Kidney epithelial cell (primary cell): ENCODE data around the gene GLDN. TPM values are rescaled to one million over a fixed set of nuclear protein-coding genes. Genes with fewer than 3 reads are reported as not detected.
"Not testable (repeated sequence)": the region's sequence is repeated elsewhere in the genome, so short reads cannot be mapped to it uniquely, and the experiment has no call there.

Experiments used
- DNase-seq: peaks from one replicate; pipeline ENCODE4 v3.0.0-alpha.2; 2010; ENCODE audit warnings: low read depth
- H3K27me3 ChIP-seq: 2 replicates; pipeline ENCODE4 v1.6.0; 2011; ENCODE audit warnings: low read length; ENCODE audit not compliant: control insufficient read depth, insufficient read depth
- H3K36me3 ChIP-seq: 2 replicates; pipeline ENCODE4 v1.5.1; 2011; ENCODE audit warnings: low read length; ENCODE audit not compliant: control insufficient read depth, insufficient read depth
- H3K4me3 ChIP-seq: 2 replicates; pipeline ENCODE4 v1.5.1; 2011; ENCODE audit warnings: low read depth, mild to moderate bottlenecking, control low read depth, low read length
- CTCF ChIP-seq: IDR thresholded peaks from 2 replicates; pipeline ENCODE4 v1.5.1; 2011; ENCODE audit warnings: mild to moderate bottlenecking, moderate library complexity, low read length, control low read depth, inconsistent platforms; ENCODE audit not compliant: insufficient read depth, poor library complexity, severe bottlenecking
- total RNA-seq: library from RNA; depleted of rRNA; stranded (reverse); fragments of >200 nt; gene quantifications from 2 replicates; pipeline ENCODE4 v1.2.3, GENCODE V29; 2015

Gene GLDN
- total RNA-seq, 1 donor from 2014 or later: not detected

DNA sequence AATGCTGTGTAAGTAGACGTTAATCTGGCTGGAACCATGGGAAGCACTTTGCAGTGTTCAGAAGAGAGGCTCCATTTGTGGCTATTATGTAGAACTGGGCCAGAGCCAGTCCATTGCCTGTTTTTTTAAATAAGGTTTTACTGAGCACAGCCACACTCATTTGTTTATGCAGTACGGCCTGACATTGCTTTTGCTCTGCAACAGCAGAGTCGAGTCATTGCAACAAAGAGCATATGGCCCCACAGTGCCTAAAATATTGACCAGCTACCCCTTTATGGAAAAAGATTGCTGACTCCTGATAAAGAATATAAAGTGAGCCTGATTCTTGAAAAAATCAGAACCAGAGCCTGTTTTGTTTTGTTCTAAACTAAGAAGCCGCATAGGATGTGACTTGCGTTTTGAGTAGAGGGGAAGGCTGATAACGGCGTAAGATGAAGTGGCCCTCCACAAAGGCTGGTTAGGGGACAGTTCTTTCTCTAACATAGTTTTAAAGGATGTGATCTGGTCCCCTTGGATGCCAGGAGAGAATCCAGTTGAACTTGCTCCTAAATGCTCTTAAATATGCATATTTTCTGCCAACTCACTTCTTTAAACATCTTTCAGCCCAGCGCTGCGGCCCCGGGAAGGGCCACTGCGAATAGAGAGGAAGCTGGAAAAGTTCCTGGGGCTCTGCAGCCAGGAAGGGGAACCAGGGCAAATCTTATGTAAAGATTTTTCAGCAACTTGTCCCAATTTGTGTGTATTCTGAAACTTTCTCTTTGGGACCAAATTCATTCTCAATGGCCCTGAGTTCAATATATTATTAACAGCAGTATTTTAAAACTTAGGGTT, 64.5 kb downstream of the GLDN start:
- no peaks in the 10 kb centered on the region for H3K36me3 ChIP-seq
- TF ChIP-seq CTCF: no peak
- no peak overlapping the region for H3K4me3 ChIP-seq
- no peak for DNase-seq
- H3K27me3 ChIP-seq: peaks cover 2% of the 10 kb centered on the region

- Histone ChIP-seq H3K36me3 (no peaks in the 10 kb centered on the region), H3K27me3 (no peaks in the 10 kb centered on the region), H3K4me3 (no peak overlapping the region)
- TF ChIP-seq CTCF: no peak
- no peak for DNase-seq
Measured at GRCh38 chr15:51414256-51414860, 72.9 kb downstream of the GLDN start.

DNA sequence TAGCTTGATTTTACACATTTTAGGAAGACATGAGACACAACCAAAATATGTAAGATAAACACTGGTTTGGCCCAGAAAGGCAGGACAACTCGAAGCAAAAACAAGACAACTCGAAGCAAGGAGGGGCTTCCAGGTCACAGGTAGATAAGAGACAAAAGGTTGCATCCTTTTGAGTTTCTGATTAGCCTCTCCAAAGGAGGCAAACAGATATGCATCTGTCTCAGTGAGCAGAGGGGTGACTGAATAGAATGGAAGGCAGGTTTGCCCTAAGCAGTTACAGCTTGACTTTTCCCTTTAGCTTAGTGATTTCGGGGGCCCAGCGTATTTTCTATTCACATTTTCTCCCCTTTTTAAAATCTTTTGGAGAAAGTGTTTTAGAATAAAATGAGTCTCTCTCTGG, 74.7 kb downstream of the GLDN start:
- no peak for TF ChIP-seq CTCF
- no peak for DNase-seq
- H3K4me3 ChIP-seq: no peak overlapping the region
- H3K27me3 ChIP-seq: no peaks in the 10 kb centered on the region
- no peaks in the 10 kb centered on the region for H3K36me3 ChIP-seq

GRCh38 chr15:51423040-51423439, 81.6 kb downstream of the GLDN start:
- H3K36me3 ChIP-seq, DNase-seq, H3K4me3 ChIP-seq, H3K27me3 ChIP-seq: not testable (repeated sequence)

- no peak for TF ChIP-seq CTCF
- Histone ChIP-seq H3K4me3 (no peak overlapping the region), H3K27me3 (no peaks in the 10 kb centered on the region), H3K36me3 (no peaks in the 10 kb centered on the region)
- DNase-seq: no peak
Measured at GRCh38 chr15:51424780-51425179, 83.3 kb downstream of the GLDN start.

GRCh38 chr15:51425517-51426040, 84.1 kb downstream of the GLDN start:
- TF ChIP-seq CTCF: no peak
- no peak for DNase-seq
- H3K36me3 ChIP-seq: no peaks in the 10 kb centered on the region
- H3K27me3 ChIP-seq: no peaks in the 10 kb centered on the region
- H3K4me3 ChIP-seq: no peak overlapping the region
